Hepatocyte (in vitro differentiated cells): ENCODE results near the gene LENEP. TPM values are rescaled to one million over a fixed set of nuclear protein-coding genes. Genes with fewer than 3 reads are reported as not detected.

Experiments
- DNase-seq: peaks from one replicate; pipeline ENCODE4 v3.0.0-alpha.2; 2016; ENCODE audit warnings: low spot score
- H2AFZ ChIP-seq: fragments of 200-600 bp; sonication (generic); 2 replicates; pipeline ENCODE4 v1.6.0; 2016; ENCODE audit warnings: antibody characterized with exemption, mild to moderate bottlenecking
- H3K27ac ChIP-seq: fragments of 200-600 bp; sonication (generic); 2 replicates; pipeline ENCODE4 v1.5.1; 2016; ENCODE audit warnings: mild to moderate bottlenecking
- H3K27me3 ChIP-seq: fragments of 200-600 bp; sonication (generic); 2 replicates; pipeline ENCODE4 v1.6.1; 2016
- H3K36me3 ChIP-seq: fragments of 200-600 bp; sonication (generic); replicated peaks from 2 replicates; pipeline ENCODE4 v1.5.1; 2016; ENCODE audit warnings: low read depth; ENCODE audit not compliant: insufficient read depth
- H3K4me1 ChIP-seq: fragments of 200-600 bp; sonication (generic); 2 replicates; pipeline ENCODE4 v1.5.1; 2016; ENCODE audit warnings: mild to moderate bottlenecking, moderate library complexity; ENCODE audit not compliant: insufficient read depth
- H3K4me2 ChIP-seq: fragments of 200-600 bp; sonication (generic); 2 replicates; pipeline ENCODE4 v1.6.0; 2016
- H3K4me3 ChIP-seq: fragments of 200-600 bp; sonication (generic); 2 replicates; pipeline ENCODE4 v1.5.1; 2016; ENCODE audit warnings: mild to moderate bottlenecking
- H3K79me2 ChIP-seq: fragments of 200-600 bp; sonication (generic); 2 replicates; pipeline ENCODE4 v1.6.0; 2017; ENCODE audit warnings: mild to moderate bottlenecking
- H3K9me2 ChIP-seq: fragments of 200-600 bp; sonication (generic); replicated peaks from 2 replicates; pipeline ENCODE4 v1.6.0; 2017; ENCODE audit warnings: mild to moderate bottlenecking; ENCODE audit not compliant: insufficient read depth
- H3K9me3 ChIP-seq: fragments of 200-600 bp; sonication (generic); 2 replicates; pipeline ENCODE4 v1.5.1; 2016; ENCODE audit warnings: low read depth, mild to moderate bottlenecking
- H4K20me1 ChIP-seq: fragments of 200-600 bp; sonication (generic); 2 replicates; pipeline ENCODE4 v1.6.0; 2016; ENCODE audit warnings: mild to moderate bottlenecking; ENCODE audit not compliant: insufficient read depth, poor library complexity, severe bottlenecking
- EZH2 ChIP-seq: fragments of 200-600 bp; sonication (generic); IDR thresholded peaks from 2 replicates; pipeline ENCODE4 v1.6.1; 2016; ENCODE audit warnings: antibody characterized with exemption, mild to moderate bottlenecking, borderline replicate concordance
- EZH2phosphoT487 ChIP-seq: fragments of 200-600 bp; sonication (generic); IDR thresholded peaks from one replicate; pipeline ENCODE4 v1.6.1; 2018; ENCODE audit warnings: antibody characterized with exemption, mild to moderate bottlenecking, low read depth, moderate library complexity; ENCODE audit not compliant: unreplicated experiment, severe bottlenecking
- WGBS: methylation state at CpG from one replicate; pipeline ENCODE4 v1.1.6; 2016; ENCODE audit warnings: low lambda C conversion rate; ENCODE audit errors: missing lambda C conversion rate; 5-methylcytosine and 5-hydroxymethylcytosine counted together
- polyA plus RNA-seq: library from polyadenylated mRNA; unstranded; fragments of >200 nt; fragmentation: Nextera tagmentation; extraction: Ambion mirVana; gene quantifications from 2 replicates; pipeline ENCODE4 v1.2.1, GENCODE V29; 2016
- total RNA-seq: library from RNA; depleted of rRNA; stranded (reverse); fragments of >200 nt; gene quantifications from 2 replicates; pipeline ENCODE4 v1.2.3, GENCODE V29; 2014
- TF ChIP-seq, protein P1 (sequence below): fragments of 200-600 bp; sonication (generic); IDR thresholded peaks from 2 replicates; pipeline ENCODE4 v1.5.1; 2016; ENCODE audit warnings: antibody characterized with exemption, mild to moderate bottlenecking; ENCODE audit not compliant: poor library complexity

LENEP gene
- total and polyA plus RNA-seq, 2 experiments from 2014 or later, result not detected

GRCh38 chr1:155002464-155003226 is 9.3 kb downstream of the LENEP start, which contains the start of gene ZBTB7B:
ZBTB7B (plus strand) TSS chr1:155002802; CDS start chr1:155014661, 11,859 bp downstream.
- Histone ChIP-seq H3K4me1 (peaks cover 17% of the 10 kb centered on the region), H3K9me2 (no peaks in the 10 kb centered on the region), H3K4me2 (peak within 1 kb of the TSS; percentile 95), H2AFZ (peak within 1 kb of the TSS; percentile 51), H3K79me2 (peaks cover 53% of the 10 kb centered on the region), H3K9me3 (no peaks in the 10 kb centered on the region), H4K20me1 (peaks cover 10% of the 10 kb centered on the region), H3K4me3 (peak within 1 kb of the TSS; percentile 94), H3K27me3 (no peaks in the 10 kb centered on the region), H3K27ac (peak within 1 kb of the TSS; percentile 98), H3K36me3 (no peaks in the 10 kb centered on the region)
- TF ChIP-seq EZH2 (no peak), EZH2phosphoT487 (no peak)
- TF ChIP-seq, protein P1, sequence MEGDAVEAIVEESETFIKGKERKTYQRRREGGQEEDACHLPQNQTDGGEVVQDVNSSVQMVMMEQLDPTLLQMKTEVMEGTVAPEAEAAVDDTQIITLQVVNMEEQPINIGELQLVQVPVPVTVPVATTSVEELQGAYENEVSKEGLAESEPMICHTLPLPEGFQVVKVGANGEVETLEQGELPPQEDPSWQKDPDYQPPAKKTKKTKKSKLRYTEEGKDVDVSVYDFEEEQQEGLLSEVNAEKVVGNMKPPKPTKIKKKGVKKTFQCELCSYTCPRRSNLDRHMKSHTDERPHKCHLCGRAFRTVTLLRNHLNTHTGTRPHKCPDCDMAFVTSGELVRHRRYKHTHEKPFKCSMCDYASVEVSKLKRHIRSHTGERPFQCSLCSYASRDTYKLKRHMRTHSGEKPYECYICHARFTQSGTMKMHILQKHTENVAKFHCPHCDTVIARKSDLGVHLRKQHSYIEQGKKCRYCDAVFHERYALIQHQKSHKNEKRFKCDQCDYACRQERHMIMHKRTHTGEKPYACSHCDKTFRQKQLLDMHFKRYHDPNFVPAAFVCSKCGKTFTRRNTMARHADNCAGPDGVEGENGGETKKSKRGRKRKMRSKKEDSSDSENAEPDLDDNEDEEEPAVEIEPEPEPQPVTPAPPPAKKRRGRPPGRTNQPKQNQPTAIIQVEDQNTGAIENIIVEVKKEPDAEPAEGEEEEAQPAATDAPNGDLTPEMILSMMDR, result no peak
- WGBS, result 2% methylated on average over 13 of the region's 35 CpGs
- peak; percentile 77 for DNase-seq

DNA sequence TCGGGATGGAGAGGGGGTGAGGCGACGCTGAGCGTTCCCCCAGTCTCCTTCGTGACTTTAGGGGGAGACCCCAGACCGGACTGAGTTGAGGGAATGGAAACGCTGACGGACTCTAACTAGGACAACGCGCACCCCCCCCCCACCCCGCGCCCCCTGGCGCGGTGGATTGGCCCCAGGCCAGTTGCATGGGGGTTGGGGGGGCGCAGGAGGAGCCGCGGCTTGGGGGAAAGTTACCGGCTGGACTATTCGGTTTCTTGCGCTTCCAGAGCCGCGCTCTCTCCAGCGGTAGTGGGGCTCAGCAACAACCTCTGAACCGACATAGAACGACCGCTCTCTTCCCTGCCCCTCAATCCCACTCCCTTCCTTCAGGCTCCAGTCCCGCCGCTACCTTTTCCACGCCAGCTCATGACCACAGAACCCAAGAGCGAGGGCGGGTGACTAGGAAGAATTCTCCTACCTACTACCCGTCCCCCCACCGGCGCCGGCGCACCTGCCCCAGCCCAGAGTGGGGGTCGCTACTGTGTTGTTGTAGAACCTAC is 9.9 kb downstream of the LENEP start:
- peak; percentile 63 for DNase-seq
- Histone ChIP-seq H3K4me1 (peaks cover 22% of the 10 kb centered on the region), H3K4me3 (peak overlapping the region; percentile 94), H3K36me3 (no peaks in the 10 kb centered on the region), H2AFZ (peak overlapping the region; percentile 41), H3K27ac (peak overlapping the region; percentile 92), H4K20me1 (peaks cover 10% of the 10 kb centered on the region), H3K79me2 (peaks cover 59% of the 10 kb centered on the region), H3K27me3 (no peaks in the 10 kb centered on the region), H3K9me2 (no peaks in the 10 kb centered on the region), H3K4me2 (peak overlapping the region; percentile 95), H3K9me3 (no peaks in the 10 kb centered on the region)
- 2% methylated on average over 26 of the region's 37 CpGs for WGBS
- TF ChIP-seq EZH2, result no peak
- no peak for TF ChIP-seq EZH2phosphoT487
- TF ChIP-seq, protein P1, result no peak

- DNase-seq, result peak; percentile 63
- H3K4me2 ChIP-seq, result peak overlapping the region; percentile 95
- WGBS, result 3% methylated on average over 8 of the region's 34 CpGs
- H3K27ac ChIP-seq, result peak overlapping the region; percentile 92
- TF ChIP-seq, protein P1, result no peak
- no peak for TF ChIP-seq EZH2
- no peak for TF ChIP-seq EZH2phosphoT487
- peak overlapping the region; percentile 41 for H2AFZ ChIP-seq
- H3K4me1 ChIP-seq, result peaks cover 24% of the 10 kb centered on the region
- no peaks in the 10 kb centered on the region for H3K36me3 ChIP-seq
- H3K9me2 ChIP-seq, result no peaks in the 10 kb centered on the region
- H3K9me3 ChIP-seq, result no peaks in the 10 kb centered on the region
- H3K4me3 ChIP-seq, result peak overlapping the region; percentile 94
- peaks cover 10% of the 10 kb centered on the region for H4K20me1 ChIP-seq
- no peaks in the 10 kb centered on the region for H3K27me3 ChIP-seq
- H3K79me2 ChIP-seq, result peaks cover 63% of the 10 kb centered on the region
Observed at GRCh38 chr1:155003766-155004351, 10.5 kb downstream of the LENEP start.
